Brain microvascular endothelial cell (primary cell): ENCODE data around the gene PFDN6.

Experiments used
- DNase-seq: peaks from one replicate; pipeline ENCODE4 v3.0.0-alpha.2; 2020
- H3K27ac ChIP-seq: fragments of 250-450 bp; sonication (Bioruptor Pico); 2 replicates; pipeline ENCODE4 v1.5.1; 2020; ENCODE audit warnings: mild to moderate bottlenecking, moderate library complexity
- H3K27me3 ChIP-seq: fragments of 250-450 bp; sonication (Bioruptor Pico); replicated peaks from 2 replicates; pipeline ENCODE4 v1.5.1; 2020; ENCODE audit warnings: mild to moderate bottlenecking
- H3K36me3 ChIP-seq: fragments of 250-450 bp; sonication (Bioruptor Pico); replicated peaks from 2 replicates; pipeline ENCODE4 v1.5.1; 2020; ENCODE audit warnings: mild to moderate bottlenecking
- H3K4me3 ChIP-seq: 2 replicates; pipeline ENCODE4 v1.5.1; 2011; ENCODE audit warnings: low read depth, mild to moderate bottlenecking, control low read depth, low read length, moderate library complexity
- CTCF ChIP-seq: IDR thresholded peaks from 2 replicates; pipeline ENCODE4 v1.5.1; 2011; ENCODE audit warnings: low read depth, mild to moderate bottlenecking, moderate library complexity, low read length, control low read depth, inconsistent platforms; ENCODE audit errors: missing control alignments
- in situ Hi-C: cut with HindIII; loops from 2 replicates; pipeline ENCODE4 v1.10.0; 2017; ENCODE audit warnings: low sequenced_read_pairs, low pct_ligation_motif_present

PFDN6 gene

GRCh38 chr6:33296797-33297405 is 7.5 kb downstream of the PFDN6 start:
- in situ Hi-C loops, result no loop called here
- Histone ChIP-seq H3K27ac (no peak overlapping the region), H3K4me3 (peak overlapping the region; percentile 88), H3K27me3 (no peaks in the 10 kb centered on the region), H3K36me3 (peaks cover 35% of the 10 kb centered on the region)
- DNase-seq, result no peak
- no peak for TF ChIP-seq CTCF

- DNase-seq, result no peak
- Histone ChIP-seq H3K4me3 (peak overlapping the region; percentile 88), H3K27ac (peak overlapping the region; percentile 61), H3K27me3 (no peaks in the 10 kb centered on the region), H3K36me3 (peaks cover 33% of the 10 kb centered on the region)
- in situ Hi-C loops, result no loop called here
- no peak for TF ChIP-seq CTCF
Observed at GRCh38 chr6:33297406-33297955, 8.1 kb downstream of the PFDN6 start.

- TF ChIP-seq CTCF, result no peak
- H3K27me3 ChIP-seq, result no peaks in the 10 kb centered on the region
- H3K36me3 ChIP-seq, result peaks cover 36% of the 10 kb centered on the region
- DNase-seq, result peak; percentile 85
- peak overlapping the region; percentile 92 for H3K27ac ChIP-seq
- in situ Hi-C loops, result no loop called here
- peak overlapping the region; percentile 88 for H3K4me3 ChIP-seq
Observed at GRCh38 chr6:33297956-33298772, 8.8 kb downstream of the PFDN6 start.

DNA sequence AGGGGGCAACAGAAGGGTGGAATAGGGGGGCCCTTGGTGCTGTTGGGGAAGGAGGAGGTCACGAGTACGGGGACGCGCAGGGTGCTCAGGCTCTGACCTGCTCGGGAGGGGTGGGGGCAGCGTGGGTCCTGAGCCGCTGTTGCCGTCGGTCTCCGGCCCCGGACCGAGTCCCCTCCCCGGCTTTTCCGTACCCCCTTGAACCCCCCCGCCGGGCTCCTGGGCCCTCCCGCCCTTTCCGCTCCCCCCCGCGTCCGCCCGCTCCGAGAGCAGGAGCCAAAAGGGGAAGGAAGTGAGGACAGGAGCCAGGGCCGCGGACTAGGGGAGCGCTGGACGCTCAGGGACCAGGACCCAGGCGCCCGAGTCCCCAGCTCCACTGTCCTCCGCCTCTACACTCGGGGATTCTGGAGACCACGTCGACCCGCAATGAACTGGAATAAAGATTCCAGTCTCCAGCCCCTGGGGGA is 9.4 kb downstream of the PFDN6 start, which contains the start of gene RGL2:
TSS of gene RGL2 (minus strand) at position 170 of the 464 bp plus-strand sequence. CDS start 332 bp downstream, outside the sequence.
- no peak for DNase-seq
- no peak for TF ChIP-seq CTCF
- Histone ChIP-seq H3K27ac (peak within 1 kb of the TSS; percentile 92), H3K4me3 (peak within 1 kb of the TSS; percentile 88), H3K27me3 (no peaks in the 10 kb centered on the region), H3K36me3 (peaks cover 37% of the 10 kb centered on the region)
- in situ Hi-C loops, result no loop called here

GRCh38 chr6:33299237-33299944 is 10.0 kb downstream of the PFDN6 start:
- Histone ChIP-seq H3K27ac (peak overlapping the region; percentile 92), H3K27me3 (no peaks in the 10 kb centered on the region), H3K36me3 (peaks cover 41% of the 10 kb centered on the region), H3K4me3 (peak overlapping the region; percentile 88)
- peak; percentile 88 for DNase-seq
- TF ChIP-seq CTCF, result peak; percentile 86
- in situ Hi-C loops, result no loop called here
